K562 (cell line): ENCODE results near the gene PIP5K1B. TPM values are rescaled to one million over a fixed set of nuclear protein-coding genes. Genes with fewer than 3 reads are reported as not detected.

Source experiments
- ARNT ChIP-seq, 2 experiments: fragments of 450-650 bp; IDR thresholded peaks; 2 replicates each; pipeline ENCODE4 v1.6.1; 2016; ENCODE audit warnings: mild to moderate bottlenecking in 1 of 2
- BRD4 ChIP-seq: fragments of 200-600 bp; sonication (generic); IDR thresholded peaks from 2 replicates; pipeline ENCODE4 v1.6.1; 2017; ENCODE audit warnings: inconsistent platforms
- CAMTA2 ChIP-seq: fragments of 250-450 bp; sonication (Bioruptor Pico); conservative IDR thresholded peaks from 2 replicates; pipeline ENCODE4 v1.5.1; 2022
- CBX1 ChIP-seq: sonication (generic); IDR thresholded peaks from 2 replicates; pipeline ENCODE4 v1.6.1; 2016; ENCODE audit warnings: antibody characterized with exemption, low read depth, mild to moderate bottlenecking
- CBX2 ChIP-seq: fragments of 200-600 bp; sonication (generic); IDR thresholded peaks from one replicate; pipeline ENCODE4 v1.6.1; 2012; ENCODE audit warnings: mild to moderate bottlenecking, low read length, inconsistent platforms; ENCODE audit not compliant: insufficient read depth, poor library complexity, severe bottlenecking
- CBX8 ChIP-seq: fragments of 200-600 bp; sonication (generic); IDR thresholded peaks from 2 replicates; pipeline ENCODE4 v1.6.1; 2012; ENCODE audit warnings: borderline replicate concordance, mixed run types, low read depth, mild to moderate bottlenecking, moderate library complexity, mixed read lengths, low read length, control low read depth, inconsistent platforms; ENCODE audit not compliant: poor library complexity, severe bottlenecking; ENCODE audit errors: extremely low read depth
- ESRRA ChIP-seq: fragments of 450-650 bp; IDR thresholded peaks from 2 replicates; pipeline ENCODE4 v1.6.1; 2014; ENCODE audit warnings: low read depth, mild to moderate bottlenecking, moderate library complexity, borderline replicate concordance
- FOXP1 ChIP-seq: sonication (generic); formaldehyde crosslinking; IDR thresholded peaks from 2 replicates; pipeline ENCODE4 v1.8.0; 2022; ENCODE audit warnings: mild to moderate bottlenecking, missing genetic modification reagents
- MEF2A ChIP-seq: IDR thresholded peaks from 2 replicates; pipeline ENCODE4 v1.6.1; 2011; ENCODE audit warnings: low read depth, mild to moderate bottlenecking, low read length, moderate library complexity; ENCODE audit not compliant: control insufficient read depth
- NFATC3 ChIP-seq: fragments of 450-650 bp; IDR thresholded peaks from 2 replicates; pipeline ENCODE4 v1.6.1; 2017; ENCODE audit warnings: mild to moderate bottlenecking
- NFIC ChIP-seq: fragments of 450-650 bp; IDR thresholded peaks from 2 replicates; pipeline ENCODE4 v1.6.1; 2017; ENCODE audit warnings: mild to moderate bottlenecking, inconsistent platforms
- POU5F1 ChIP-seq: fragments of 150-350 bp; IDR thresholded peaks from 2 replicates; pipeline ENCODE4 v1.6.1; 2014; ENCODE audit warnings: borderline replicate concordance, low read length, low read depth, mild to moderate bottlenecking; ENCODE audit not compliant: partially characterized antibody
- RBM15 ChIP-seq: fragments of 200-400 bp; formaldehyde crosslinking; IDR thresholded peaks from 2 replicates; pipeline ENCODE4 v1.6.1; 2018; ENCODE audit warnings: mild to moderate bottlenecking, low read length, moderate library complexity; ENCODE audit not compliant: insufficient read depth
- SETDB1 ChIP-seq: IDR thresholded peaks from one replicate; pipeline ENCODE4 v1.6.1; 2012; ENCODE audit warnings: low read length, control low read depth, inconsistent platforms
- SLC30A9 ChIP-seq: fragments of 250-450 bp; sonication (Bioruptor Pico); IDR thresholded peaks from 2 replicates; pipeline ENCODE4 v1.8.0; 2022; ENCODE audit warnings: mild to moderate bottlenecking, moderate library complexity
- SMAD1 ChIP-seq: fragments of 150-350 bp; IDR thresholded peaks from 2 replicates; pipeline ENCODE4 v1.6.1; 2014; ENCODE audit warnings: low read length, low read depth; ENCODE audit not compliant: partially characterized antibody
- SMARCA5 ChIP-seq: fragments of 450-650 bp; IDR thresholded peaks from 2 replicates; pipeline ENCODE4 v1.6.1; 2016
- SMARCC2 ChIP-seq: fragments of 450-650 bp; IDR thresholded peaks from 2 replicates; pipeline ENCODE4 v1.6.1; 2017; ENCODE audit warnings: antibody characterized with exemption, moderate library complexity, mild to moderate bottlenecking, low read depth
- SP2 ChIP-seq: IDR thresholded peaks from 2 replicates; pipeline ENCODE4 v1.6.1; 2011; ENCODE audit warnings: mild to moderate bottlenecking, low read depth, low read length, moderate library complexity; ENCODE audit not compliant: poor library complexity, severe bottlenecking; ENCODE audit errors: extremely low read depth
- TAF9B ChIP-seq: fragments of 450-650 bp; IDR thresholded peaks from 2 replicates; pipeline ENCODE4 v1.6.1; 2018; ENCODE audit warnings: mild to moderate bottlenecking; ENCODE audit not compliant: partially characterized antibody
- XRCC5 ChIP-seq: fragments of 200-400 bp; formaldehyde crosslinking; IDR thresholded peaks from 2 replicates; pipeline ENCODE4 v1.6.1; 2017; ENCODE audit warnings: low read depth, mild to moderate bottlenecking, low read length
- ZNF239 ChIP-seq: fragments of 250-450 bp; sonication (Bioruptor Pico); IDR thresholded peaks from 2 replicates; pipeline ENCODE4 v1.4.0; 2020; ENCODE audit warnings: mild to moderate bottlenecking
- polyA plus RNA-seq, 8 experiments: library from polyadenylated mRNA; depleted of rRNA in 4 of 8; stranded (reverse) in 5 of 8; unstranded in 3 of 8; fragments of >200 nt; fragmentation: Nextera tagmentation in 2 of 8; fragmentation: Illumina TruSeq in 1 of 8; extraction: Ambion mirVana in 2 of 8; extraction: Trizol in 1 of 8; gene quantifications; 2 replicates each; pipeline versions ENCODE4 v1.2.1 to v1.2.3, GENCODE V29; 2011 to 2014; ENCODE audit warnings: inconsistent platforms in 1 of 8, missing spikeins in 1 of 8
- total RNA-seq, 7 experiments: library from RNA; depleted of rRNA in 6 of 7; stranded (reverse); fragments of >200 nt in 6 of 7; fragmentation: Illumina TruSeq in 2 of 7; extraction: Trizol in 2 of 7; gene quantifications; 2 replicates each; pipeline versions ENCODE4 v1.2.1 to v1.2.3, GENCODE V29; 2011 to 2021; ENCODE audit warnings: low replicate concordance in 1 of 7
- TF ChIP-seq, protein P1 (sequence below): fragments of 250-450 bp; sonication (Bioruptor Pico); IDR thresholded peaks from 2 replicates; pipeline ENCODE4 v1.5.0; 2021; ENCODE audit warnings: mild to moderate bottlenecking, borderline replicate concordance
- TF ChIP-seq, protein P2 (sequence below), 2 experiments: fragments of 250-450 bp in 1 of 2; fragments of 450-650 bp in 1 of 2; sonication (Bioruptor Pico) in 1 of 2; IDR thresholded peaks; 2 replicates each; pipeline versions ENCODE4 v1.6.1 to v1.8.0; 2016 to 2021; ENCODE audit warnings: mild to moderate bottlenecking in 2 of 2, moderate library complexity in 2 of 2, missing compliant biosample characterization in 1 of 2, missing genetic modification characterization in 1 of 2
- TF ChIP-seq, protein P3 (sequence below): fragments of 450-650 bp; IDR thresholded peaks from 2 replicates; pipeline ENCODE4 v1.6.1; 2014; ENCODE audit warnings: low read depth, mild to moderate bottlenecking, moderate library complexity, borderline replicate concordance

Gene PIP5K1B
- total and polyA plus RNA-seq, 9 of the 15 experiments (the other 6 are each of a cell fraction or from before 2014, with no cell fraction given), result 3.1 to 12.9 (median 7.4) TPM

DNA sequence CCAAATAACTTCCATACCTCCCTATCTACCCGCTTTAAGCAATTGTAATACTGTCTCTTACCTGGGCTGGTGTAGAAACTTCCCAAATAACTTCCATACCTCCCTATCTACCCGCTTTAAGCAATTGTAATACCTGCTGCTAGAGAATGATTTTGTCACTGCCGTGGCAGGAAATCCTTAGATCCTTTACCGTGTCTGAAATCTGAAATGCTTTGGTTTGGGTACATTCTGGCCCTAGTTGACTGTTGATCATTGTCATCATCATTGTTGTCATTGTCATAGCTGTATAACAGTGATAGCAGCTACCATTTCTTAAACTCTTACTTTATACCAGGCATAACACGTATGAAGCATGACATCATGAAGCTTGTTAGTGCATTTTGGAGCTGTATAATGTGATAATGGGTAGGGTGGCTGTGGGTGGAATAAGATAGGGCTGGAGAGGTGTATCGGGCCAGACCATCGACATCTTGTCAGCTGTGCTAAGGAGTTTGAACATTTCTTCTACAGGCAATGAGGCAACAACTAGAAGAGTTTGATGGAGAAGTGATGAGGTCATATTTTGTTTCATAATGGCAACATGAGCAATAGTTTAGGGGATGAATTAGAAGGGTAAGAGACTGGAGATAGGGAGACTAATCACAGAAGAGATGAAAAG lies 15.7 kb downstream of the PIP5K1B start (continued):
- TF ChIP-seq, protein P1, sequence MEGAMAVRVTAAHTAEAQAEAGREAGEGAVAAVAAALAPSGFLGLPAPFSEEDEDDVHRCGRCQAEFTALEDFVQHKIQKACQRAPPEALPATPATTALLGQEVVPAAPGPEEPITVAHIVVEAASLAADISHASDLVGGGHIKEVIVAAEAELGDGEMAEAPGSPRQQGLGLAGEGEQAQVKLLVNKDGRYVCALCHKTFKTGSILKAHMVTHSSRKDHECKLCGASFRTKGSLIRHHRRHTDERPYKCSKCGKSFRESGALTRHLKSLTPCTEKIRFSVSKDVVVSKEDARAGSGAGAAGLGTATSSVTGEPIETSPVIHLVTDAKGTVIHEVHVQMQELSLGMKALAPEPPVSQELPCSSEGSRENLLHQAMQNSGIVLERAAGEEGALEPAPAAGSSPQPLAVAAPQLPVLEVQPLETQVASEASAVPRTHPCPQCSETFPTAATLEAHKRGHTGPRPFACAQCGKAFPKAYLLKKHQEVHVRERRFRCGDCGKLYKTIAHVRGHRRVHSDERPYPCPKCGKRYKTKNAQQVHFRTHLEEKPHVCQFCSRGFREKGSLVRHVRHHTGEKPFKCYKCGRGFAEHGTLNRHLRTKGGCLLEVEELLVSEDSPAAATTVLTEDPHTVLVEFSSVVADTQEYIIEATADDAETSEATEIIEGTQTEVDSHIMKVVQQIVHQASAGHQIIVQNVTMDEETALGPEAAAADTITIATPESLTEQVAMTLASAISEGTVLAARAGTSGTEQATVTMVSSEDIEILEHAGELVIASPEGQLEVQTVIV (CRISPR knock-in tag), result no peak
- TF ChIP-seq CBX2 (no peak), POU5F1 (no peak), RBM15 (no peak), NFATC3 (no peak), SP2 (no peak), ARNT (IDR thresholded peaks at IDR 0.05) (no peak), ZNF239 (CRISPR knock-in tag) (no peak), XRCC5 (no peak), SMARCA5 (no peak), MEF2A (no peak), NFIC (peak; percentile 30; the same call in 1 of the 2 replicates), CBX1 (no peak), CBX8 (no peak), SETDB1 (no peak), BRD4 (no peak), SLC30A9 (CRISPR knock-in tag) (no peak), ESRRA (no peak), CAMTA2 (CRISPR knock-in tag) (no peak), TAF9B (peak; percentile 49), FOXP1 (no peak), SMARCC2 (no peak), SMAD1 (no peak)
- TF ChIP-seq, protein P2, sequence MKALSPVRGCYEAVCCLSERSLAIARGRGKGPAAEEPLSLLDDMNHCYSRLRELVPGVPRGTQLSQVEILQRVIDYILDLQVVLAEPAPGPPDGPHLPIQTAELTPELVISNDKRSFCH (CRISPR knock-in tag; IDR thresholded peaks at IDR 0.05), result no peak
- TF ChIP-seq, protein P2 (tag; IDR thresholded peaks at IDR 0.05), result no peak
- TF ChIP-seq, protein P3, sequence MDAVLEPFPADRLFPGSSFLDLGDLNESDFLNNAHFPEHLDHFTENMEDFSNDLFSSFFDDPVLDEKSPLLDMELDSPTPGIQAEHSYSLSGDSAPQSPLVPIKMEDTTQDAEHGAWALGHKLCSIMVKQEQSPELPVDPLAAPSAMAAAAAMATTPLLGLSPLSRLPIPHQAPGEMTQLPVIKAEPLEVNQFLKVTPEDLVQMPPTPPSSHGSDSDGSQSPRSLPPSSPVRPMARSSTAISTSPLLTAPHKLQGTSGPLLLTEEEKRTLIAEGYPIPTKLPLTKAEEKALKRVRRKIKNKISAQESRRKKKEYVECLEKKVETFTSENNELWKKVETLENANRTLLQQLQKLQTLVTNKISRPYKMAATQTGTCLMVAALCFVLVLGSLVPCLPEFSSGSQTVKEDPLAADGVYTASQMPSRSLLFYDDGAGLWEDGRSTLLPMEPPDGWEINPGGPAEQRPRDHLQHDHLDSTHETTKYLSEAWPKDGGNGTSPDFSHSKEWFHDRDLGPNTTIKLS, result no peak
